Keratinocyte (primary cell): Measurements from ENCODE around the gene CTTNBP2. TPM values are rescaled to one million over a fixed set of nuclear protein-coding genes. Genes with fewer than 3 reads are reported as not detected.

Experiments
- DNase-seq: peaks from one replicate; pipeline ENCODE4 v3.0.0-alpha.2; 2011; ENCODE audit warnings: low read depth, missing footprints, low spot score
- FAIRE-seq: peaks from 2 replicates; lab custom pipeline; 2011; peaks lifted over from hg19 to GRCh38; lab: Jason Lieb, UNC
- H2AFZ ChIP-seq: 2 replicates; pipeline ENCODE4 v1.6.0; 2012; ENCODE audit warnings: low read length, control low read depth, inconsistent platforms; ENCODE audit not compliant: control insufficient read depth
- H3K27ac ChIP-seq: 2 replicates; pipeline ENCODE4 v1.5.1; 2011; ENCODE audit warnings: low read length; ENCODE audit not compliant: control insufficient read depth, insufficient read depth
- H3K27me3 ChIP-seq: 3 replicates; pipeline ENCODE4 v1.6.0; 2011; ENCODE audit warnings: low read length; ENCODE audit not compliant: control insufficient read depth, insufficient read depth; ENCODE audit errors: extremely low read depth
- H3K36me3 ChIP-seq, 2 experiments: 2 replicates in 1 of 2; 3 replicates in 1 of 2; pipeline ENCODE4 v1.5.1; 2011; ENCODE audit warnings: low read length in 2 of 2, mild to moderate bottlenecking in 1 of 2; ENCODE audit not compliant: control insufficient read depth in 2 of 2, insufficient read depth in 2 of 2; ENCODE audit errors: extremely low read depth in 1 of 2
- H3K4me1 ChIP-seq: 3 replicates; pipeline ENCODE4 v1.5.1; 2011; ENCODE audit warnings: low read length; ENCODE audit not compliant: control insufficient read depth, insufficient read depth; ENCODE audit errors: extremely low read depth
- H3K4me2 ChIP-seq: 3 replicates; pipeline ENCODE4 v1.6.0; 2011; ENCODE audit warnings: low read depth, low read length; ENCODE audit not compliant: control insufficient read depth, insufficient read depth; ENCODE audit errors: extremely low read depth
- H3K4me3 ChIP-seq, 3 experiments: fragments of 200-600 bp in 1 of 3; sonication (generic) in 1 of 3; 2 replicates in 2 of 3; 3 replicates in 1 of 3; pipeline ENCODE4 v1.5.1; 2011 to 2016; ENCODE audit warnings: low read length in 3 of 3, mild to moderate bottlenecking in 3 of 3, control low read depth in 2 of 3, inconsistent platforms in 1 of 3, low read depth in 1 of 3, mixed read lengths in 1 of 3, mixed run types in 1 of 3, moderate library complexity in 1 of 3; ENCODE audit not compliant: control insufficient read depth in 2 of 3, insufficient read depth in 2 of 3; ENCODE audit errors: extremely low read depth in 1 of 3
- H3K79me2 ChIP-seq: 2 replicates; pipeline ENCODE4 v1.6.0; 2012; ENCODE audit warnings: low read length; ENCODE audit not compliant: control insufficient read depth, insufficient read depth
- H3K9ac ChIP-seq: 3 replicates; pipeline ENCODE4 v1.6.0; 2011; ENCODE audit warnings: low read length; ENCODE audit not compliant: control insufficient read depth, insufficient read depth; ENCODE audit errors: extremely low read depth
- H3K9me1 ChIP-seq: 3 replicates; pipeline ENCODE4 v1.6.0; 2011; ENCODE audit warnings: low read length; ENCODE audit not compliant: control insufficient read depth, insufficient read depth; ENCODE audit errors: extremely low read depth
- H3K9me3 ChIP-seq: 2 replicates; pipeline ENCODE4 v1.5.1; 2012; ENCODE audit warnings: low read depth, low read length; ENCODE audit not compliant: control insufficient read depth
- H4K20me1 ChIP-seq: 3 replicates; pipeline ENCODE4 v1.6.0; 2011; ENCODE audit warnings: low read length; ENCODE audit not compliant: control insufficient read depth, insufficient read depth; ENCODE audit errors: extremely low read depth
- CTCF ChIP-seq, 3 experiments: IDR thresholded peaks in 1 of 3; conservative IDR thresholded peaks in 1 of 3; optimal IDR thresholded peaks in 1 of 3; 2 replicates in 2 of 3; 3 replicates in 1 of 3; pipeline versions ENCODE3 to v1.5.1; 2011; ENCODE audit warnings: low read length in 3 of 3, mild to moderate bottlenecking in 3 of 3, moderate library complexity in 2 of 3, control low read depth in 1 of 3, inconsistent platforms in 1 of 3; ENCODE audit not compliant: insufficient read depth in 2 of 3; ENCODE audit errors: extremely low read depth in 1 of 3
- EZH2 ChIP-seq: IDR thresholded peaks from one replicate; pipeline ENCODE4 v1.6.1; 2012; ENCODE audit warnings: inconsistent platforms, mild to moderate bottlenecking, low read length, moderate library complexity
- dilution Hi-C: fragments of 300-500 bp; cut with MboI; formaldehyde crosslinking; loops from one replicate; pipeline ENCODE4 v1.7.0; 2020; ENCODE audit warnings: low sequenced_read_pairs; ENCODE audit not compliant: extremely low pct_ligation_motif_present
- polyA plus RNA-seq, 5 experiments: library from polyadenylated mRNA; depleted of rRNA in 3 of 5; stranded (reverse) in 3 of 5; stranded (forward) in 1 of 5; unstranded in 1 of 5; fragments of >200 nt; gene quantifications; 1 replicate in 1 of 5; 2 replicates in 3 of 5; 3 replicates in 1 of 5; pipeline versions ENCODE4 v1.2.1 to v1.2.3, GENCODE V29; 2011 to 2012; ENCODE audit warnings: missing spikeins in 2 of 5, low read depth in 1 of 5, low replicate concordance in 1 of 5

Gene CTTNBP2
- polyA plus RNA-seq, 1 donor (not counting 4 experiments of a cell fraction or from before 2014, with no cell fraction given): 0.55 TPM

- H3K4me2 ChIP-seq: peak overlapping the region; percentile 58
- dilution Hi-C loops: no loop called here
- H3K36me3 ChIP-seq: no peaks in the 10 kb centered on the region
- H3K27ac ChIP-seq: no peak overlapping the region
- TF ChIP-seq CTCF (optimal IDR thresholded peaks at IDR 0.05 in 1 of 3, IDR thresholded peaks at IDR 0.05 in 1 of 3, conservative IDR thresholded peaks at IDR 0.05 in 1 of 3; ENCODE audit: extremely low read depth in 1 of 3, insufficient read depth in 2 of 3, low read length in 3 of 3) (no peak), EZH2 (peak; percentile 20)
- FAIRE-seq (peak; percentile 20), DNase-seq (no peak)
- H3K9ac ChIP-seq: no peak overlapping the region
- no peaks in the 10 kb centered on the region for H3K9me3 ChIP-seq
- H3K4me3 ChIP-seq: peak overlapping the region in 2 of 3 experiments; percentile 61 to 66
- no peaks in the 10 kb centered on the region for H3K9me1 ChIP-seq
- no peaks in the 10 kb centered on the region for H4K20me1 ChIP-seq
- H3K27me3 ChIP-seq: peaks cover 17% of the 10 kb centered on the region
- H3K79me2 ChIP-seq: no peaks in the 10 kb centered on the region
- peaks cover 7% of the 10 kb centered on the region for H3K4me1 ChIP-seq
- H2AFZ ChIP-seq: peak overlapping the region; percentile 69
These were observed 1.3 kb downstream of the CTTNBP2 start for GRCh38 chr7:117871778-117872538.

- dilution Hi-C loops: no loop called here
- Histone ChIP-seq H3K27ac (no peak overlapping the region), H3K9ac (no peak overlapping the region), H3K4me1 (peaks cover 7% of the 10 kb centered on the region), H3K4me2 (no peak overlapping the region), H3K79me2 (no peaks in the 10 kb centered on the region), H3K27me3 (peaks cover 17% of the 10 kb centered on the region), H2AFZ (no peak overlapping the region), H3K36me3 (no peaks in the 10 kb centered on the region), H3K4me3 (no peak overlapping the region), H4K20me1 (no peaks in the 10 kb centered on the region), H3K9me3 (no peaks in the 10 kb centered on the region), H3K9me1 (no peaks in the 10 kb centered on the region)
- FAIRE-seq: no peak
- TF ChIP-seq EZH2 (no peak), CTCF (optimal IDR thresholded peaks at IDR 0.05 in 1 of 3, IDR thresholded peaks at IDR 0.05 in 1 of 3, conservative IDR thresholded peaks at IDR 0.05 in 1 of 3; ENCODE audit: extremely low read depth in 1 of 3, insufficient read depth in 2 of 3, low read length in 3 of 3) (no peak)
- DNase-seq: no peak
These were observed 1.9 kb downstream of the CTTNBP2 start for GRCh38 chr7:117871401-117871777.
